HG03460 (cell line): ENCODE measurements around the gene DNAAF5.
"Not testable (repeated sequence)": the region's sequence is repeated elsewhere in the genome, so short reads cannot be mapped to it uniquely, and the experiment has no call there.

Experiments used
- ATAC-seq: cut with Tn5 transposase; IDR thresholded peaks from one replicate; pipeline ENCODE4 v1.9.1; 2021; ENCODE audit not compliant: unreplicated experiment

The DNAAF5 gene

DNA sequence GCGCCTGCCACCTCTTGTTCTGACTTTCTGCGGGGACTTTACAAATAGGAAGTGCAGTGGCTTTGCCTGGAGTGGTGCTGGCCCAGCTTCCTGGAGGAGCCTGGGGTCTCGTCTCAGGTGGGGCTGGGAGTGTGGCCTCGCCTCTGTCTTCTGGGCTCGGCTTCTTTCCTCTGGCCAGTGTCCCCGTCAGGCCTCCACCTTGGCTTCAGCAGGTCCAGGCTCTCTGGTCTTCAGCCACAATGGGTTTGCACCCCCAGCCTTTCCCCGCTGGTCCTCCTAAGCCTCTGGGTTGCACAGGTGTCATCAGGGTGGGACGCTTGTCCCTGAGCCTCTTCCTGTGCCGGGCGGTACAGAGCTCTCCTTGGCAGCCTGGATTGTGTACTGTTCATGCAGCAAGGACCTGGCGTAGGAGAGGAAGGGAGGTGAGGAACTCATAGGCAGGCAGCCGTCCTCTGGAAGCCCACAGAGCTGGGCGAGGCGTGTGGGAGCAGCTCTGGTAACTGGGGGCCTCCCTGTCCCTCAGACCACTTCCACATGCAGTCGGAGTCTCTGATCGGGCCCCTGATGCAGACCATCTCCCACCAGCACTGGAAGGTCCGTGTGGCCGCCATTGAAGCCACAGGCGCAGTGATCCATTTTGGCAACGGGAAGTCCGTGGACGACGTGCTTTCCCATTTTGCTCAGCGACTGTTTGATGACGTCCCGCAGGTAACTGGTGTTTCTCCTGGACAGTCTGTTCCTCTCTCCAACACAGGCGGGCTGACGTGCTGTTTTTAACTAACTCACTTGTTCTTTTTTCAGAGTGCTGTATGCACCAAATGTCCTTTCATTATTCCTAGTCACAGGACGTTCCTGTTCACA lies 2.9 kb downstream of the DNAAF5 start:
- ATAC-seq: no peak

DNA sequence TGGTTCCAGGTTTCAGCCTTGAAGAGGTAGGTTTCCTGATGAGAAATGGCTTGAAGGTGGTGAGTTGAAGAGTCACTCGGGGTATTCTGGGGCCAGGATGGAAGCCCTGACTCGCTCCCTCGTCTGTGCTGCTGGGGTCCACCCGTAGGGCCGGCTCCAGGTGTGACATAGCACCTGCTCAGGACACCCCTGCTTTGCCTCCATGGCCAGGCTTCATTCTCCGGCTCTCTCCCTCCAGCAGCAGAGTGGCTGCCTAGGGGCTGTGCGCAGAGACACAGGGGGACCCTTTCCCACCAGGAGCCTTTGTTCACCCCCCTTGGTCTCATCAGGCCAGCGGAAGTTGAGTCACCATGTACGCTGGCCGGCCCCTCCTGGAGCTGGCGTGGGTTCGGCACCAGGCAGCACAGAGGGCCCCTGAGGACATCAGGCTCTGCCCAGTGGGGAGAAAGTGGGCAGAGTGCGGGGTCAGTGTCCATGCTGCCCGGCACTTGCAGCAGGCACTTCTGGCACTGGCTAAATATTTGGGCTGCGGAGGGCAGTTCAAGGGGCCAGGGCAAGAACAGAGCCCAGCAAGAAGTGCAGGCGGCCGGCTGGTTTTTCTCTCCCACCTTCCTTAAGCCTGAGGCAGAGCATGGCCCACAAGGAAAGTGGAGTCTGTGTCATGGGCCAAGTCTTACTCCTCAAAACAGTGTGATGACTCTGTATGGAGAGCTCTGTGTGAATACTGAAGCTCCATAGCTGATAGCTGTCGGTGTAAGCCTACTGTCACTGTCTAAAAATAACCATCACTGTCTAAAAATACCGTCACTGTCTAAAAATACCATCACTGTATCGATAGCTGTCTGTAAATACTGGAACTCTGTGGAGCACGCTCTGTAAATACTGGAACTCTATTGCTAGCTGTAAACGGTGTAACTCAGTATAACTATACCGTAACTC lies 4.3 kb downstream of the DNAAF5 start:
- ATAC-seq: no peak

DNA sequence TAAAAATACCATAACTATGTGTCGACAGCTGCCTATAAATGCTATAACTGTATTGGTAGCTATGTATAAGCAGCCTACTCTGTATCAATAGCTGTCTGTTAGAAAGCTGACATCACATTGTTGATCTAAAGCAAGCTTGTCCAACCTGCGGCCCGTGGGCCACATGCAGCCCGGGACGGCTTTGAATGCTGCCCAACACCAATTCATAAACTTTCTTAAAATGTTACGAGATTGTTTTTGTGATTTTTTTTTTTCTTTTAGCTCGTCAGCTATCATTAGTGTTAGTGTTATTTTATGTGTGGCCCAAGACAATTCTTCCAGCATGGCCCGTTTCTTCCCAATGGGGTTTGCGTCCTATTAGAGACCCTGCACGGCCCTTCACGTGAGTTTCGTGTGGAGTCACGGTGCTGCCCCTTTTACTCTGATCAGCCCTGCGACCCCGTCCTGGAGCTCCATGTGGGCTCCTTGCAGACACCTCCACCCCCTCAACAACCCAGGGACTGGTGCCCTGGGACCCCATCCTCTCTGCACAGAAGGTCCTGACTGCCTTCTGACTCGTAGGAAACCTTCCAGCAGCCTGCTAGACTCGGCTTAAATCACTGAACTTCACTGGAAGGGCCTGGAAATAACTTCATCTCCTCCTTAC lies 5.1 kb downstream of the DNAAF5 start:
- ATAC-seq: no peak

DNA sequence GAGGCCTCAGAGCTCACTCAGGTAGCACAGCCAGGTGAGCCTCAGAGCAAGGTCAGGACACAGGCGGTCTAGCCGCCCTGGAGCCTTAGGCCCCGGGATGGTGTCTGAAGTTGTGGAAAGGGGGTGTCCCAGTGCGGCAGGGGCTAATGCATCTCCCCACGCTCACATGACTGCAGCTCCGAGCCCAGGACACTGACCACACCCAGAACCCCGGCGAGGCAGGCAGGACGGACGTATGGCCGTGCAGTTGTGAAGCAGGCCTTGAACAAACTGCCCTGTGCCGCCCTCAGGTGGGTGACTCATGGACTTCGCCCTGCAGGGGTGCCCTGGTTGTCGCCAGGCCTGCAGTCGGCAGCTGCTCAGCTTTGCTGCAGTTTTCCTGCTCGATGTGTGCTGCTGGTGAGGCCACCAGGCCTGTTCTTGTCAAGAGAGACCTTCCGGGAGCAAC lies 5.6 kb downstream of the DNAAF5 start:
- no peak for ATAC-seq

DNA sequence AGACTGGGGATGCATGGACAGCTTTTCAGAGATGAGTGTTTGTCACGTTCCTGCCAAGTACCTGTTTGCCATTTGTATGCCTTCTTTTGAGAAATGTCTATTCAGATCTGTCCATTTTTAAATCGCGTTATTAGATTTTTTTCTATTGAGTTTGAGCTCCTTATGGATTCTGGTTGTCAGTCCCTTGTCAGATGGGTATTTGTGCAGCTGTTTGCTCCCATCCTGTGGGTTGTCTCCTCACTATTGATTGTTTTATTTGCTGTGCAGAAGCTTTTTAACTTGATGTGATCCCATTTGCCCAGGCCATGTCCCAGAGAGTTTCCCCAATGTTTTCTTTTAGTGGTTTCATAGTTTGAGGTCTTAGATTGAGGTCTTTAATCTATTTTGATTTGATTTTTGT lies 6.1 kb downstream of the DNAAF5 start:
- ATAC-seq: no peak

DNA sequence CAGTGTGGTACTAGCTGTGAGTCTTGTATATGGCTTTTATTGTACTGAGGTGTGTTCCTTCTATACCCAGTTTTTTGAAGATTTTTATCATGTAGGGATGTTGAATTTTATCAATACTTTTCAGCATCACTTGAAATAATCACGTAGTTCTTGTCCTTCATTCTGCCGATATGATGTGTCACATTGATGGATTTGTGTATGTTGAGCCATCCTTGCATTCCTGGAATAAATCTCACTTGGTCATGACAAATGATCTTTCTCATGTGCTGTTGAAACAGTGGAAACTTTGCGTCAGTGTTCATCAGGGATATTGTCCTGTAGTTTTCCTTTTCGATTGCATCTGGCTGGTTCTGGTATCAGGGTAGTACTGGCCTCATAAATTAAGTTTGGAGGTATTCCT lies 7.7 kb downstream of the DNAAF5 start:
- ATAC-seq: no peak

DNA sequence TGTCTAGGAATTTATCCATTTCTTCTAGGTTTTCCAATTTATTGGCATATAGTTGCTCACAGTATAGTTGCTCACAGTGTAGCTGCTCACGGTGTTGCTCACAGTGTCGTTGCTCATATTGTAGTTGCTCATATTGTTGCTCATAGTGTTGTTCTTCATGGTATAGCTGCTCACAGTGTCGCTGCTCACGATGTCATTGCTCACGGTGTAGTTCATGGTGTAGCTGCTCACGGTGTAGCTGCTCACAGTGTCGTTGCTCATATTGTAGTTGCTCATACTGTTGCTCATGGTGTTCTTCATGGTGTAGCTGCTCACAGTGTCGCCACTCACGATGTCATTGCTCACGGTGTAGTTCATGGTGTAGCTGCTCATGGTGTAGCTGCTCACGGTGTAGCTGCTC lies 8.3 kb downstream of the DNAAF5 start:
- ATAC-seq: no peak

DNA sequence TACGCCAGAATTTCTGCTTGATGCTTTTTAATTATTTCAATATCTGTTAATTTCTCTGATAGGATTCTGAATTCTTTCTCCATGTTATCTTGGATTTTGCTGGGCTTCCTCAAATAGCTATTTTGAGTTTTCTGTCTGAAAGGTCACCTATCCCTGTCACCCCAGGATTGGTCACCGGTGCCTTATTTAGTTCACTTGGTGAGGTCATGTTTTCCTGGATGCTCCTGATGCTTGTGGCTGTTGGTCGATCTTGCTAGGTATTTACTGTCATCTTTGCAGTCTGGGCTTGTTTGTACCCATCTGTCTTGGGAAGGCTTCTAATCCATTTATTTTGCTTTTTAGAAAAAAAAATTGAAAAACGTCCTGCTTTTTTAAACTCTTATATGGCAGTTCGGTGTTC lies 11.7 kb downstream of the DNAAF5 start:
- ATAC-seq: no peak

DNA sequence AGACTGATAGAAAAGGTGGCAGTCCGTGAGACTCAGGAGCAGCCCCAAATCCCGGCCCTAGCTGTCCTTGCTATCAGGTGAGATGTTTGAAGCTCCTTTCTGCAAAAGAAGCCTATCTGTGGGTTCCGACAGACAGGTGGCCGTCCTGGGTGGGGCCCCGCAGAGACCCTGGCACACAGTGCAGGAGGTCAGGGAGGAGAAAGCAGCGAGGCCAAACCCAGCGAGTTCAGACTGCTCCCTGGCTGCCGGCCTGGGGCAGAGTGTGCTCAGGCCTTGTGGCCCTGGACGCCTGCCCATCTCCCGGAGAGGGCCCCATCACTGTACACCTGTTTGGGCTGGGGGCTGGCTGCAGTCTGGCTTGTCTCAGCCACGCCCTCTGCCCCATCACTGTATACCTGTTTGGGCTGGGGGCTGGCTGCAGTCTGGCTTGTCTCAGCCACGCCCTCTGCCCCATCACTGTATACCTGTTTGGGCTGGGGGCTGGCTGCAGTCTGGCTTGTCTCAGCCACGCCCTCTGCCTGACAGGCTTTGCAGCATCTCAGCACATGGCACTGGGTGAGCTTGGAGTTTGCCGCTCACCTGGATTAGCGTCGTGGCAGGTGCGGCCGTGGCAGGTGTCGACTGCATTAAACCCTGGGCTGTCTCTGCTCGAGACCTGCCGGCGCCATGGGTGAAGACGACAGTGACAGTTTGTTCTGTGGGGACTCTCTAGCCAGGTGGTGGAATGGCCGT lies 12.4 kb downstream of the DNAAF5 start:
- no peak for ATAC-seq

DNA sequence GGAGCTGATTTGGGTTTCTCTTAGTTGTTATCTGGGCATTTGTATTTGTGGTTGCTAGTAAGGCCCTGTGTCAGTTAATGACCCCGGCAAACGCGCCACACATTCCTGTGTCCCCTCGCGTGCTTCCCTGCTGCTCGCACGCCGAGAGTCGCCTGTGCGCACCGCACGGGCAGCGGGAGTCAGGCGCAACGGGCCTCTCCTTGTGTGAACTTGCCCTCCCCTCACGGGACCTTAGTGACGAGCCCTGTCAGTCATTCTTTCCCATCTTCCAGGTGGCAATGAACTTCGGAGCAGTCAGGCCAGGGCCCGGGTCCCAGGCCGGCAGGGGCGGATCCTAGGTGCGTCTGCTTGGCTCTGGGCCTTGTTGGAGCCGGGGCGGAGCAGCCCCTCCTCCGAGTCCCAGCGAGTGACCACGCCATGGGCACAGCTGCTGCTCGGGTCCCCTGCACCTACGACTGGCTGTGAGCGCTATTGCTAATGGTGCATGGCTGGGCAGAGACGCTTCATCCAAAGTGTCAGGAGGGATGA lies 13.0 kb downstream of the DNAAF5 start:
- ATAC-seq: no peak

DNA sequence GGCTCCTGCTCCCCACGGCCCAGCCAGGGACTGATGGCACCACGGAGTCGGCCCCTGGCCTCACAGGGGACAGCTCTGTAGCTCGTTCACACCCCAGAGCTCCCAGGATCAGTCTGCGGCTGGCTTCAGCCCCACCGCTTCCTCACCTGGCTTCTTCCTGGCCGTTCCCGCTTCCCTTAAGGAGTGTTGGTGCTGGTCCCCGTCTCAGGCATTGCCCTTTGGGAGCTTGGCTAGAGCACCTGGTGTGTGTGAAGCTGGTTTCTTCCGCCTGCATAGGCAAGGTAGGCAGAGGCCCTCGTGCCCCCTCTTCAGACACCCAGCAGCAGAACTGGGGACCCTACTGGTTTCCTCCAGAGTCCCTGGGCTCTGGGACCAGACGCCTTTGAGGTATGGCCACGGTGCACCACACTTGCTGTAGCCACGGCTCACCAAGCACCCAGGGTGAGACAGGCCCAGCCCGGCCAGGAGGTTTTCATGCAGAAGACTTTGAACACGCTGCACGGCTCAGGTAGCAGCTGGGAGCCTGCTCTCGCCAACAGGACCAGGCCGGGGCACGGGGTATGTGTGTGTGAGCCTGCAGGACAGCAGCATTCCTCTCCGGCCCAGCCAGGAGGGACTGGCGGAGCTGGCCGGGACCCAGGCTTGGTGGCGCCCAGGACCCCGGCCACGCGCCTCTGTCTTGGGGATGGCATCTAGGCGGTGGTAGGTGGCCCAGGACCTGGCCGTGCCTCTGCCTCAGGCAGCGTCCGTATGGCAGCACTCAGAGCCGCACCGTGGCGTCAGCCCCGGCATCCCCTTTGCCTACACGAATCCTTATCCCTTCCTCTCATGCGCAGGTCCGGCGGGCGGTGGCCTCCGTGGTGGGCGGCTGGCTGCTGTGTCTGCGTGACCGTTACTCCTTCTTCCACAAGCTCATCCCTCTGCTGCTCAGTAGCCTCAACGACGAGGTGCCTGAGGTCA lies 13.8 kb downstream of the DNAAF5 start:
- no peak for ATAC-seq

DNA sequence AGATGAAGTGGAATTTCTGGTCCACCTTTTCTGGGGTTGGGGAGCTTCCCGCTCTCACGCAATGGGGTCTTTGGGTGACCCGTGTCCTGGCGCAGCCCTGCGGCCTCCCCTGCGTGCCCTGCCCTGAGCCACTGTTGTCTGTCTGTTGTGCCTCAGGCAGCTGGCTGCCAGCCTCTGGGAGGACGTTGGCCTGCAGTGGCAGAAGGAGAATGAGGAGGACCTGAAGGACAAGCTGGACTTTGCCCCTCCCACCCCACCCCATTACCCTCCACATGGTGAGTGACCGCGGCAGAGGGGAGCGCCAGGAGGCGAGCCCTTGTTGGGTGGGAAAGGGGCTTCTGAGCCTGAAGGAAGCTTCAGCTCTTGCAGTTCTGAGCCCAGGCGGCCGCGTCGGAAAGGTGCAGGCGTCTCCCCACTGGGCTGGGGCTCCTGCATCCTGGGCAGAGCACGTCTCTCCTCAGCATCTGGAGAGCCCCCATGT lies 14.7 kb downstream of the DNAAF5 start:
- no peak for ATAC-seq

DNA sequence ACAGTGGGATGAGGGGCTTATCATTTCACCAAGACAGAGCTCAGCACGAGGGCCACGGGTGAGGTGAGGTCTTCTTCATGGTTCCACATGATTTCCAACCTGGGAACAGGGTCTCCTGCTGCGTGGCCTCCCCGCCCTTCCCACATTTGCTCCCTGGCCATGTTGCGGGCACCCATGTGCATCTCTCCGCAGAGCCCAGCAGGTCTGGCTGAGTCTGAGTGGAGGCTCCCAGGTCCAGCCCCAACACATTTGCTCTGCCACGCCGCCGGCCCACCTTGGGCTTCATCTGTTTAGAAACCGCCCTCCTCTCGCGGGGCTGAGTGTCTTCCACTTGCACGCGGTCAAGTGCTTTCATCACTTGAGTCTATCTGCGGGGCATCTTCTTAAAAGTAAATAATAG lies 15.4 kb downstream of the DNAAF5 start:
- ATAC-seq: no peak

DNA sequence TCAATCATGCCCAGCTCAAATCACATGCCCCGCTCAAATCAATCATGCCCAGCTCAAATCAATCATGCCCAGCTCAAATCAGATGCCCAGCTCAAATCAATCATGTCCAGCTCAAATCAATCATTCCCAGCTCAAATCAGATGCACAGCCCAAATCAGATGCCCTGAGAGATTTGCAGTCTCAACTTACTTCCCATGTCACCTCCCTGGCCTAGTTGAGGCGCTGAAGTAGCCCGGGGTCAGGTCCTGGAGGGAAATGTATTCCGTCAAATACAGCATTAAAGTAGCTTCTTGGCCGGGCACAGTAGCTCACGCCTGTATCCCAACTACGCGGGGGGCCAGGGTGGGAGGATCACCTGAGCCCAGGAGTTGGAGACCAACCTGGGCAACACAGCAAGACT lies 16.3 kb downstream of the DNAAF5 start:
- ATAC-seq: no peak

DNA sequence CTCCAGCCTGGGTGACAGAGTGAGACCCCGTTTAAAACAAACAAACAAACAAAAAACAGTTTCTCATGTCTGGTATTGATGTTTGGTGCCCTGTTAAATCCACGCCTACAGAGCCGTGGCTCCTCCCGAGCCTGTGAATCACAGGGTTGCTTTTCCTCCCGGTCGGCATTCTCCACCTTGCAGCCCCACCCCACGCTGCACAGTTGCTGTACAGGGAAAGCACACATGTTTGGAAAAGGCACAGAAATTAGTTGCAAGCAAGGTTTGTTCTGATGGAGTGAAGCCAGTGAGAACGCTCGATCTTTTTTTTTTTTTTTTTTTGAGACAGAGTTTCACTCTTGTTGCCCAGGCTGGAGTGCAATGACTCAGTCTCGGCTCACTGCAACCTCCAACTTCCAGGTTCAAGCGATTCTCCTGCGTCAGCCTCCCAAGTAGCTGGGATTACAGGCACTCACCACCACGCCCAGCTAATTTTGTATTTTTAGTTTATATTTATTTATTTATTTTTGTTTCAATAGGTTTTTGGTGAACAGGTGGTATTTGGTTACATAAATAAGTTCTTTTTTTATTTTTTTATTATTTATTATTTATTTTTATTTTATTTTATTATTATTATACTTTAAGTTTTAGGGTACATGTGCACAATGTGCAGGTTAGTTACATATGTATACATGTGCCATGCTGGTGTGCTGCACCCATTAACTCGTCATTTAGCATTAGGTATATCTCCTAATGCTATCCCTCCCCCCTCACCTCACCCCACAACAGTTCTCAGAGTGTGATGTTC lies 17.0 kb downstream of the DNAAF5 start:
- not testable (repeated sequence) for ATAC-seq

DNA sequence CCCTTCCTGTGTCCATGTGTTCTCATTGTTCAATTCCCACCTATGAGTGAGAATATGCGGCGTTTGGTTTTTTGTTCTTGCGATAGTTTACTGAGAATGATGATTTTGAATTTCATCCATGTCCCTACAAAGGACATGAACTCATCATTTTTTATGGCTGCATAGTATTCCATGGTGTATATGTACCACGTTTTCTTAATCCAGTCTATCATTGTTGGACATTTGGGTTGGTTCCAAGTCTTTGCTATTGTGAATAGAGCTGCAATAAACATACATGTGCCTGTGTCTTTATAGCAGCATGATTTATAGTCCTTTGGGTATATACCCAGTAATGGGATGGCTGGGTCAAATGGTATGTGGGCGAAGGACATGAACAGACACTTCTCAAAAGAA lies 17.6 kb downstream of the DNAAF5 start:
- not testable (repeated sequence) for ATAC-seq

DNA sequence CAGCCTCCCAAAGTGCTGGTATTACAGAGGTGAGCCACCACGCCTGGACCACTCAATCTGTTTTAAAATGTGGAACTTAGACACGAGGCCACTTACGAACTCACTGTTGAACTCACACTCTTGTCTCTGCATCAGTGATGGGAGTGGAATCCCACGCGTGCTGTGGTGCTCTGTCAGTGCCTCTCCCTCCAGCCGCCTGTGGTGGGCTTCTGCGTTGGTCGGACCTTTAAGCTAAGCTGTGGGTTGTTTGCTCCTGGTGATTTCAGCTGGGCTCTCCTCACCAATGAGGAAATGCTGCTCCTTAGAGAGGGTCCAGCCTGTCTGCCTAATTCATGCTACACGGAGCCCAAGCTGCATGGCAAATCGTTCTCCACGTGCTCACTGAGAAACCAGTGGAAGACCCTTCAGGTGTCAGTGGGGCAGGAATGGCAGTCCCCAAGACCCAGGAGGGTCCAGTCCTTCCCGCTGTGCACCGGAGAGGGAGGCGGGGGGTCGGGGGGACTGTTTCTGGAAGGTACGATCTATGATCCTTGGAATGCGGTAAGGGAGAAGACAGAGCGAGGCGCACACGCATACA lies 18.4 kb downstream of the DNAAF5 start:
- no peak for ATAC-seq
